Activated T-helper 9 cell treated with anti-CD3 and anti-CD28 coated beads, Interleukin-2, amount 50 U/mL, for 16 hours (primary cell): ENCODE results near the gene NAPG.
"Not testable (repeated sequence)": the region's sequence is repeated elsewhere in the genome, so short reads cannot be mapped to it uniquely, and the experiment has no call there.

Source experiments
- DNase-seq: peaks from one replicate; pipeline ENCODE4 v3.0.0-alpha.2; 2020; ENCODE audit warnings: low read depth

Gene NAPG

DNA sequence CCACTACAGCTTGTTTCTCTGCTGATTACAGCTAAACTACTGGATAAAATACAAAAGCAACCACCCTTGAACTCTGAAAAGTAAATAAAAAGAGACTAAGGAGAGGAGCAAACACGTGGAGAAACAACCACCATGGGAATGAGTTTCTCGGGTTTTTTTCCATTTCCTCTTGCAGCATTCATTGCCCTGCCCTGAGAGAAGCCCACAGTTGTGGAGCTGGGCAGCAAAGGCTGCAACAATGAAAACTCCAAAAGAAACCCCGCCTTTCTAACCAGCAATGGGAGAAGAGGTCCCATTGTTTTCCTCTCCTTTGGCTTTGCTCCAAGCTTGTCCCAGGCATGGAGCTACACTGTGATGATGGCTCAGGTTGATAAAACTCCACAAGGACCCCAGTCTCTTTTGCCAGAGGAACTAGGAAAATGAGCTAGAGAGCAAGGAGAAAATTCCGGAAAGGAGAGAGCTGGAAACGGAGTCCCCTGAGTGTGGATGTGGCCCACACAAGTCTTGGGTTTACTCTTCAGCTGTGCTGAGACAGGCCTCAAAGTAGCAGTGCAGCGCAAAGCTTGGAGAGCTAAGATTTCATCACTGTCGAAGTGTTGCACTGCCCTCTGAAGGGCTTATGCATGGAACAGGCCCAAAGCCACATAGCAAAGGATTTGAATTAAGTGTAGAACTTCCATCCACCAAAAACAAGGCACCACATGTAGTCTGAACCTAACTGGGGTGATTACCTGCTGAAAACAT lies 20.9 kb downstream of the NAPG start:
- no peak for DNase-seq

DNA sequence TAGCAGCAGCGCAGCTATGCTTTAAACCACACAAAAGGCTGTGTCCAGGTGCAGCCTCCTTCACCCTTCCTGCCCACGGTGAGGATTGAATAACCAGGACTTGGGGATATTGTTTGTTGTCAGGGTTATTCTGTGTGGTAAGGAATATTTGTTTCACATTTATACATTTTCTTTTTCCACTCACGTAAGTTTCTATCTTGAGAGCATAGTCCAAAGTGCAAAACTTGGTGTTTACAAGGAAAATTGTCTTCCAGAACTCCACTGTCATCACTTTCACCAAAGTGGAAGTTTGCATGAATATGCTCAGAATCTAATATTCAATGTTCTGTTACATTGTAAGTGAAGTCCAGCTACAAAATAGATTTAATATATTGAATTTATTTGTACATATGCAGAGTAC lies 26.4 kb downstream of the NAPG start:
- DNase-seq = no peak

DNA sequence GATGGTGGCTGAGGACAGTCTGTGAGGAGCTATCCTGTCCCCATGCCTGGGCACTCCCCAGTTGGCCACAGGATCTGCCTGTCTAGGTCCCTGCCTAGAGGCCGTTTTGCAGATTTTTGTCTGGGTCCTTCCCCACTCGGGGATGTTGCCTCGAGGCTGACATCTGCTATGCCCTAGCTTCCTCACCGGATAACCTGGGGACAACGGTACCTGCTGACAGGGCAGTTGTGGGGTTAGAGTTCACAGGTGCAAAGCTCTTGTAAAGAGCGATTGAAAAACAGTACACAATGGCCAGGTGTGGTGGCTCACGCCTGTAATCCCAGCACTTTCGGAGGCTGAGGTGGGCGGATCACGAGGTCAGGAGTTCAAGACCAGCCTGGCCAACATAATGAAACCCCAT lies 30.4 kb downstream of the NAPG start:
- not testable (repeated sequence) for DNase-seq

DNA sequence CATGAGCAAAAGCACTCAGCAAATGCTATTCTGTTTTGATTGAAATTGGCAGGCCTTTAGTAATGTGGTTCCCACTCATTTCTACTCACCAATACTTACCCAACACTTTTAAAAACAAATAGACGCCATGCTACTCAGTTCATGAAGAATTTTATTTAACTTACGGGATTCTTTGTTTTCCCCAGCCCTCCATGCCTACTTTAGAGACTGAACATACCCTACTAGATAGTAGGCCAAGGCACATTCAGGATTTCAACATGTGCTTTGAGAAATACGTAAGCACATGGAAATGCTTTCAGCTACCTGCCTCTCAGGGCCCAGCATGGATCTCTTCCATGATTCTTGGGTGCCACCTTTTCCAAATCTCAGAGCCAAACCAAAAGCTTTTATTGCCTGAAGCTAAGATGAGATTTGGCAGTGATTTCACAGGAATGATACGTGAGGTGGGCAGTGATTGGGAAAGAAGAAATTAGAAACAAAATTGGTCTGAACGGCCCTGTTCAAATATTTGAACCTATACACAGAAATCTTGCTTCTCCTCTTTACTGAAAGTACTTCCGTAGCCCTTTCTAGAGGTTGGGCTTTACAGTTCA lies 31.4 kb downstream of the NAPG start:
- DNase-seq = no peak

DNA sequence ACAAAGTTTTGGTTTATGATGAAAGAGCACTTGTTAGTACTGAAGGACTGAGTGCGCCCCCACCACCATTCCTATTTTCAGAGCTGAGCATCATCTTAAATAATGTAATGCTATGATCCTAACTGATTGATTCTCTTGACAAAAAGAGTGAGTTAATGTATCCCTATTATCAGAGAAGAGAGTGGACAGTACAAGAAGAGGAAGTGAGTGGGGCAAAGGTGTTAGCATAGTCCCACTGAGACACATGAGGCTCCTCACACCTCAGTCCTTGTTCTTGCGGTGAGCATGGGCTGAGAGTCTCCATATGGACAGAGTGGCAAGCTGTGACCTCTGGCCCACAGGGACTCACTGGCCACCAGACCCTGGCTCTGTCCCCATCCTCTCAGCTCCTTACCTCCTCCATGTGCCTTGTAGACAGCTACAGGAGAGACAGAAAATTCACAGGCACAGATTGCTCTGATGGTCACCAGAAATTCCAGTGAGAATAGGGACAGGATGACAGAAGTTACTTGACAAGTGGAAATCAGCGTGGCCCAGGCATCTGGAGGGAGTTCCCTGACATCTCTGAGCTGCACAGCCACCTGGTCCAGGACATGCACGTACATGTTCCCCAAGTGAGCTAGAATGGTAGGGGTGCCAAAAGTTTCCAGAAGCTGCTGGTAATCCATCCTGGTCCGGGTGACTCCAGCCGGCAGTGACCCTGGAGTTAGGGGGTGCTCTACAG lies 32.6 kb downstream of the NAPG start:
- no peak for DNase-seq

DNA sequence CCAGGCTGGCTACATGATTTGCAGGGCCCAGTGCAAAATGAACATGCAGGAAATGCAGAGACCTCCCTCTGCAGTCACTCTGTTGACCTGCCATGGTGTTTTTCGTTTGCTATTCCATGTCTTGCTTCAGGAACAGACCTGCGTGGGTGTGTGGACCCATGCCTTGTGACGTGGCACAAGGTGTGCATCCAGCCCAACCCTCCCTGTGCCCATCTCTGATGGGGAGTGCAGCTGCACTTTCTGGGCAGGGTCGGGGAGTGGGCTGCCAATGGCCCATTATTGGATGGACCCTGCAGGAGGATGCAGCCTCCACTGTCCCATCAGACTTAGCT lies 33.1 kb downstream of the NAPG start:
- DNase-seq = no peak

DNA sequence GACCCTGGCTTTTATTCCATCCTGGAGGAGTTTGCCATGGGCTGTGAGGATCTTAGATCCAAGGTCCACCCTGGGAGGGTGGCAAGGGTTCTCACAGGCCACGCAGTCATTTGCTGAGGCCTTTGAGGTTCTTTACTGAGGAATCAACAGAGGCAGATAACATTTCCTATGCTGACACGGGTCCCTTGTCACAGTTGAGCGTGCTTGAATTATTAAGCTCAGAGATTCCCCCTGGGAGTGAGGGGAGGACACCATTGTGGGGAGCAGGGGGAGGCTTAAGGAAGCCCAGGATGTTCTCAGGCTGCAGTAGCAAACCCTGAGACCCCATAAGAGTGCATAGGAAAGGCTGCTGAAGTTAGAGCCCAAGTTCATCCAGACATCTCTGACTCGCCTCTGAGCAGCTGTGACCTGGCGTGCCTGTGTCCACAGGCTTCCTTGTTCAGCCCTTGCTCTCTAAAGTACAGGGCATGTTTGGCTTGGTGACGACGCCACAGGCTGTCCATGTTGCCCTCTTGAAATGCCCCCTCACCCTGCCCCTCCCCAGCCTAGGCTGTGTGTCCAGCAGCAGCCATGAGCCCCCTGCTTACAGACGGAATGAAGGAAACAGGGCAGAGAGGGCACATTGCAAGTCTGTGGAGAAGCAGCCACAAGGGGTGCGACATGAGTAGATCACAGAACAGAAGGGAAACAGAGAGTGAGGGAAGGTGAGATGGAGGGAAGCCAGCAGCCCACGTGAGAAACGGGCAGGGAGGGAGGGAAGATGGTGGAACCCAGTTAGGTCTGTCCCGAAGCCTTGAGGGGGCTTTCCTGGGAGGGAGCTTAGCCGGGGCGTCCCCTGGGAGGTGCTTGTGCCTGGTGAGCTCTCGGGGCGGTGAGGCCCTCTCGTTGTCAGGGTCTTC lies 34.0 kb downstream of the NAPG start:
- no peak for DNase-seq

DNA sequence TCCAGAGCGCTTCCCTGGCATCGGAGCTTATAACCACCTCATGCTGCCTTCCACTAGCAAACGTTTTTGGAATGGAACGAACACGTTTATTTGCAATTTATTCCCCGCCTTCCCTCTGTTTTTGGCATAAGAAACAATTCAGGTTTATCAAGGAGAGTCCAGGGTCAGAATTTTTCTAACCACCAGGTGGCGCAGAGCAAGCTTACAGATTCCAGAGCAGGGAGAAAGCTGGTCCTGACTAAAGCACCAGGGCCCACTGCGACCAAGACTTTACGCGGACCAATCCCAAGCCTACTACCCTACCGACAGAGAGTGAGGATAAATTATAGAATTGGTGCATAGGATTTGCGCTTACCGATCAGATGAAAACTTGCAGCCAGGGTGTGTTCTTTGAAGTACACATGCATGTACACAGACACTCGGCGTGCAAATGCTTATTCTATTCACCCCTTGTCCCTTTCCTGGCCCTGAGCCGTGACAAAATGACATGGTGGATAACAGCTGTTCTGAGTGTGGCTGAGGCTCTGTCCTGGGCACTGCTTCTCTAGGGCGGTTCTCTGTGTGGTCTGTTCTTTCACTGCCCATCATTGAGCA lies 34.7 kb downstream of the NAPG start:
- no peak for DNase-seq

DNA sequence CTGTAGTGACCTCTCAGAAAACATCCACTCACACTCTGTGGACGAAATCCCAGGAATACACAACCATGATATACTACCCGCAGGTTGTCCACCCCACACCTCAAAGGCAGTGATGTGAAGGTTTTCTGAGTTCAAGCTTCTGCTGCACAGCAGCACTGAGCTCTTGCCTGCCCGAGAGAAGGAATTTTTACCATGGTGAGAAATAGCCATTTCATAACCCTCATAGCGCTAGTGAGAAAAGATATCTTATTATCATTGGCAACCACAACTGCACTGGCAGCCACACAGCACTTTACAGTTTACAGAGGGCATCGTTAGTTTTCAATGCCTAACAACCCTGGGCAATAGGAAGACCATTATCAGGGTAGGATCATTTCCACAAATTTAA lies 36.9 kb downstream of the NAPG start:
- DNase-seq = no peak

DNA sequence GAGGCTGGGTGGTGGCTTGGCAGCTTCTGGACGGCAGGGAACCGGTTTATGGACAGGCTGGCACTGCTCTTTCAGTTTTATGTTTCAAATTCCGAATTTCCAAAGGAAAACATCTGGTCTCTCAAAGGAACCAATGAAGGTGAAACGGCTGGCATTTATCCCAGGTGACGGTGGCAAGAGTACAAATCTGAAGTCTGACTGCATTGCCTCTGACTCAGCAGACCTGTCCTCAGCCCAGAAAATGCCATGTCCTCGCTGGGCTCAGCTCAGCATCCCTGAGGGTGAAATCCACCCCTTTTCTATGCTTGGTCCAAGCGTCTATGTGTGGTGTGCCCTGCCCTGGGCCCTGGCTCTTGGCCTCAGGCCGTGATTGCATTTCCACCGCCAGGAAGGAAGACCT lies 38.1 kb downstream of the NAPG start:
- DNase-seq = no peak

DNA sequence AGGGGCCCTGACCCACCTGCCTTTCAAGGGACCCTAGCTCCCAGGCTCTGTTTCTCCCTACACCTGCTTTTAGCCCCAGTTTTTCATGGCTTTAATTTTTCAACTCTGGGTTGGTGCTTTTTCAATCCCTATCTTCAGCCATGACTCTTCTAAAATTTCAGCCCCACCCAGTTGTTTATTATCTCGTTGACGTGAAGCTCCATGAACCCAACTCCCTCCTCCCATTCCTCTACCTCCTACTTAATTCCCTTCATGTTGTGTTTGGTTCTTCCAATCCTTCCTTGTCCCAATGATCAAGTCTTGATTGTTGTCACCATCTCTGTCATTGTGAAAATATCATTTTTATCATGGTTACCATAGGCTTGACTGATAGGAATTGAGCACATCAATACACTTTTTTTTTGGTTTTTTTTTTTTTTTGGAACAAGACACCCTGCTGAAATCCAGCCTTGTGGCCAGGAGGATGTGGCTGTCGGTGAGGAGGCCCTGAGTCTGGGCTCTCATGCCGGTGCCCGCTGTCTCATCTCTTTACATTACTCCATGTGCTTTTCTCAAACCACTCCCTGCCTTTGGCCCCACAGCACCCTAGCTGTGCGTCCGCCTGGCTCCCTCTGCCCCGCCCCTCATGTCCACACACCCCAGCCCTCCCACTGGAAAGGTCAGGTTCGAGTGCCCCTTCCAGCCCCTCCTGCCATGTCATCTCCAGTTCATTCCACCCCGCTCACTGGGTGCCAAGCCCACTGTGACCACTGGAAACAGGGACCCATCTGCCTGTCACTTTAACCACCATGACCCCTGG lies 39.3 kb downstream of the NAPG start:
- no peak for DNase-seq

DNA sequence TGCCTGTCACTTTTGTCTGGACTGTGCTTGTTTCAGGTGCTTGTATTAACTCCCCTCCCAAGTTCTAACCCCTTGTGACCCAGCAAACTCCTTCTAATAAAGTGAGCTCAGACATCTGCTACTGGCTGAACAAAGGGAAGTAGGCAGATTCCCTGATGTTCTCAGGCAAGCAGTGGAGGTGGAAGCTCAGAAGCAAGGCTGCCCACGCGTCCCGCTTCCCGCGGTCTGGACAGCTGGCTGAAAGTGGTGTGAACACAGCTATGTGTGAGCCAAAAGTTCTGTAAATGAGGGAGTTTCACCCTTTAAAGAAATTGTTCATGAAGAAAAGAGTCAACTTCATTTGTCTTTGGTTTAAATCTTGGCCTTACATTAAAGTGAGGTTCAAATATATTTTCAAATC lies 40.0 kb downstream of the NAPG start:
- no peak for DNase-seq

DNA sequence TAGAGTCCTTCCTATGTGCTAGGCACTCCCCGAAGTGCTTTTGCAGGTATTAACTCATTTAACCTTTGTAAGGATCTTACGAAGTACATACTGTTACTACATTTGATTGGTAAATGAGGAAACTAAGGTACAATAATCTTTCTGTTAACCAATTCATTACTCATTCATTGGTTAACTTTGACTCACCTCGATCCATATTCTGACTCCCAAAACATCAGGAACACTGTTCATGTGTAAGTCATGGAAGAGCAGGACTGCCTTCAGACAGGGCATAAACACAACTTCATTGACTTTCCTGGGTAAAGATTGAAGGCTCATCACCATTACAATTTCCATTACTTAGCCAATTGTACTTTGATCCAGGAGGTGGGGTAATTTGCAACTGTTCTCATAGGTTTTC lies 40.6 kb downstream of the NAPG start:
- no peak for DNase-seq

DNA sequence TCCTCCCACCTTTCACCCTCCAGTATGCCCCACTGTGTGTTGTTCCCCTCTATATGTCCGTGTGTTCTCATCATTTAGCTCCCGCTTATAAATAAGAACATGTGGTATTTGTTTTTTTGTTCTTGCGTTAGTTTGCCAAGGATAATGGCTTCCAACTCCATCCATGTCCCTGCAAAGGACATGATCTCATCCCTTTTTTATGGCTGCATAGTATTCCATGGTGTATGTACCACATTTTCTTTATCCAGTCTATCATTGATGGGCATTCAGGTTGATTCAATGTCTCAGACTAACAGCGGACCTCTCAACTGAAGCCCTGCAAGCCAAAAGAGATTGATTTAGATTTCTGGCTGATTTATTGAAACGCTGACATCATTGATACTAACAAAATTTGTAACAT lies 44.1 kb downstream of the NAPG start:
- DNase-seq = not testable (repeated sequence)

DNA sequence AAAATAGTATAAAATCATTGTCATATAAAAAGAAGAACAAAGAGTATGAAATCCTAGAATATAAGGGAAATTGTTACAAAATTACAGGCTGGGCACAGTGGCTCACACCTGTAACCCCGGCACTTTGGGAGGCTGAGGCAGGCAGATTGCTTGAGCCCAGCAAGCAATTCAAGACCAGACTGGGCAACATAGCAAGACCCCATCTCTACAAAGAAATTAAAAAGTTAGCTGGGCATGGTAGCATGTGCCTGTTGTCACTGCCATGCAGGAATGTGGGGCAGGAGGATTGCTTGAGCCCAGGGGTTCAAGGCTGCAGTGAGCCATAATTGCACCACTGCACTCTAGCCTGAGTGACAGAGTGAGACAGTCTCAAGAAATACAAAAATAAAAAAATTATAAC lies 44.8 kb downstream of the NAPG start:
- DNase-seq = no peak

DNA sequence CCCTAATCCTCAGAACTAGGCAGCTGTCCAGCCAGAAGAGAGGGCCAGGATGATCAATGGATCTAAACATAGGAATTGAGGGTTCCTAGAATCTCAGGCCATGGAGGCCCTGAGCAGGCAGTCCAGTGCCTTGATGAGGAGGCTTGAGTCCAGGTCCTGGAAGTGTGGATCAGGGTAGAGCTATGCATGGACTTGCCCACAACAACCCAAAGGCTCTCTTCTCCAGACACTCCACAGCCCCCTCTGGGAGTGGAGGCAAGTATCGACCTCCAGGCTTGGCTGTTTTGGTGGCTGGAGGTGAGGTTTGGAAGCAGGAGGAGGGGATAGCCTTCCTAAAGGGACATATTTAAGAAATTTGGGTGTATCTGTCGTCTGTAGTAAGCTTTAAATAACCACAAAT lies 45.7 kb downstream of the NAPG start:
- DNase-seq = no peak

DNA sequence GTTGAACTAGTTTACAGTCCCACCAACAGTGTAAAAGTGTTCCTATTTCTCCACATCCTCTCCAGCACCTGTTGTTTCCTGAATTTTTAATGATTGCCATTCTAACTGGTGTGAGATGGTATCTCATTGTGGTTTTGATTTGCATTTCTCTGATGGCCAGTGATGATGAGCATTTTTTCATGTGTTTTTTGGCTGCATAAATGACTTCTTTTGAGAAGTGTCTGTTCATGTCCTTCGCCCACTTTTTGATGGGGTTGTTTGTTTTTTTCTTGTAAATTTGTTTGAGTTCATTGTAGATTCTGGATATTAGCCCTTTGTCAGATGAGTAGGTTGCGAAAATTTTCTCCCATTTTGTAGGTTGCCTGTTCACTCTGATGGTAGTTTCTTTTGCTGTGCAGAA lies 47.4 kb downstream of the NAPG start:
- DNase-seq = not testable (repeated sequence)

DNA sequence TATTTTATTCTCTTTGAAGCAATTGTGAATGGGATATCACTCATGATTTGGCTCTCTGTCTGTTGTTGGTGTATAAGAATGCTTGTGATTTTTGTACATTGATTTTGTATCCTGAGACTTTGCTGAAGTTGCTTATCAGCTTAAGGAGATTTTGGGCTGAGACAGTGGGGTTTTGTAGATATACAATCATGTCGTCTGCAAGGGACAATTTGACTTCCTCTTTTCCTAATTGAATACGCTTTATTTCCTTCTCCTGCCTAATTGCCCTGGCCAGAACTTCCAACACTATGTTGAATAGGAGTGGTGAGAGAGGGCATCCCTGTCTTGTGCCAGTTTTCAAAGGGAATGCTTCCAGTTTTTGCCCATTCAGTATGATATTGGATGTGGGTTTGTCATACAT lies 48.6 kb downstream of the NAPG start:
- not testable (repeated sequence) for DNase-seq

DNA sequence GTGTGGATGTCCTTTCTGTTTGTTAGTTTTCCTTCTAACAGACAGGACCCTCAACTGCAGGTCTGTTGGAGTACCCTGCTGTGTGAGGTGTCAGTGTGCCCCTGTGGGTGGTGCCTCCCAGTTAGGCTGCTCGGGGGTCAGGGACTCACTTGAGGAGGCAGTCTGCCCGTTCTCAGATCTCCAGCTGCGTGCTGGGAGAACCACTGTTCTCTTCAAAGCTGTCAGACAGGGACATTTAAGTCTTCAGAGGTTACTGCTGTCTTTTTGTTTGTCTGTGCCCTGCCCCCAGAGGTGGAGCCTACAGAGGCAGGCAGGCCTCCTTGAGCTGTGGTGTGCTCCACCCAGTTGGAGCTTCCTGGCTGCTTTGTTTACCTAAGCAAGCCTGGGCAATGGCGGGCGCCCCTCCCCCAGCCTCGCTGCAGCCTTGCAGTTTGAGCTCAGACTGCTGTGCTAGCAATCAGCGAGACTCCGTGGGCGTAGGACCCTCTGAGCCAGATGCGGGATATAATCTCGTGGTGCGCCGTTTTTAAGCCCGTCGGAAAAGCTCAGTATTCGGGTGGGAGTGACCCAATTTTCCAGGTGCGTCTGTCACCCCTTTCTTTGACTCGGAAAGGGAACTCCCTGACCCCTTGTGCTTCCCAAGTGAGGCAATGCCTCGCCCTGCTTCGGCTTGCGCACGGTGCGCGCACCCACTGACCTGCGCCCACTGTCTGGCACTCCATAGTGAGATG lies 52.2 kb downstream of the NAPG start:
- not testable (repeated sequence) for DNase-seq

DNA sequence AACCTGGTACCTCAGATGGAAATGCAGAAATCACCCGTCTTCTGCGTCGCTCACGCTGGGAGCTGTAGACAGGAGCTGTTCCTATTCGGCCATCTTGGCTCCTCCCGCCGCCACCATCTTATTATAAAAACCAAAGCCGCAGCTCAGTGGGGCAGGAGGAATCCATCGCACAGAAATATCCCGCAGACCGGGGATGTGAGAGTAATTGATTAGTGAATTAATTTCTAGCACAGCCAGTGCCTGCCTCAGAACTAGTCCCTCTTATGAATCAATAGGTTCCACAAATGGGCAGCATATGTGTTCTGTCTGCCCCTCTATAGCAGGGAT lies 52.7 kb downstream of the NAPG start:
- DNase-seq = not testable (repeated sequence)
